Activated CD4-positive, alpha-beta T cell treated with anti-CD3 and anti-CD28 coated beads, Interleukin-2, amount 10 ng/mL, durations not matched to agents 7 days and 5 days (primary cell): ENCODE measurements around the gene ZKSCAN5. TPM values are rescaled to one million over a fixed set of nuclear protein-coding genes. Genes with fewer than 3 reads are reported as not detected.
A peak's percentile ranks its signal among the peaks of the same experiment; 100 is the strongest.
"Not testable (repeated sequence)": the region's sequence is repeated elsewhere in the genome, so short reads cannot be mapped to it uniquely, and the experiment has no call there.

Experiments
- CTCF ChIA-PET: fragments of 350-600 bp; sonication (Branson Sonifier 250); formaldehyde crosslinking; loops from one replicate; lab custom pipeline; 2021; ENCODE audit warnings: antibody characterized with exemption; lab: Charles Lee
- POLR2A ChIA-PET: fragments of 350-600 bp; sonication (Branson Sonifier 250); formaldehyde crosslinking; loops from one replicate; lab custom pipeline; 2021; ENCODE audit warnings: antibody characterized with exemption; lab: Charles Lee
- DNase-seq: peaks from one replicate; pipeline ENCODE4 v3.0.0-alpha.2; 2020
- H3K27ac Mint-ChIP-seq: one replicate; pipeline ENCODE4 v1.8.0; 2021; ENCODE audit warnings: mild to moderate bottlenecking, moderate library complexity, mixed read lengths
- H3K27me3 Mint-ChIP-seq: one replicate; pipeline ENCODE4 v1.8.0; 2021; ENCODE audit warnings: mixed read lengths
- H3K36me3 Mint-ChIP-seq: one replicate; pipeline ENCODE4 v1.8.0; 2021; ENCODE audit warnings: low read depth, mixed read lengths
- H3K4me1 Mint-ChIP-seq: one replicate; pipeline ENCODE4 v1.8.0; 2021; ENCODE audit warnings: mixed read lengths
- H3K4me3 Mint-ChIP-seq: one replicate; pipeline ENCODE4 v1.8.0; 2021; ENCODE audit warnings: mild to moderate bottlenecking, moderate library complexity, mixed read lengths
- H3K9me3 Mint-ChIP-seq: one replicate; pipeline ENCODE4 v1.8.0; 2021; ENCODE audit warnings: mixed read lengths
- total RNA-seq, 2 experiments: library from RNA; stranded (reverse); gene quantifications; one replicate each; pipeline ENCODE4 v1.2.3, GENCODE V29; 2021

Gene ZKSCAN5
- total RNA-seq, 2 experiments from 2014 or later: 14.1 to 15.2 TPM

DNA sequence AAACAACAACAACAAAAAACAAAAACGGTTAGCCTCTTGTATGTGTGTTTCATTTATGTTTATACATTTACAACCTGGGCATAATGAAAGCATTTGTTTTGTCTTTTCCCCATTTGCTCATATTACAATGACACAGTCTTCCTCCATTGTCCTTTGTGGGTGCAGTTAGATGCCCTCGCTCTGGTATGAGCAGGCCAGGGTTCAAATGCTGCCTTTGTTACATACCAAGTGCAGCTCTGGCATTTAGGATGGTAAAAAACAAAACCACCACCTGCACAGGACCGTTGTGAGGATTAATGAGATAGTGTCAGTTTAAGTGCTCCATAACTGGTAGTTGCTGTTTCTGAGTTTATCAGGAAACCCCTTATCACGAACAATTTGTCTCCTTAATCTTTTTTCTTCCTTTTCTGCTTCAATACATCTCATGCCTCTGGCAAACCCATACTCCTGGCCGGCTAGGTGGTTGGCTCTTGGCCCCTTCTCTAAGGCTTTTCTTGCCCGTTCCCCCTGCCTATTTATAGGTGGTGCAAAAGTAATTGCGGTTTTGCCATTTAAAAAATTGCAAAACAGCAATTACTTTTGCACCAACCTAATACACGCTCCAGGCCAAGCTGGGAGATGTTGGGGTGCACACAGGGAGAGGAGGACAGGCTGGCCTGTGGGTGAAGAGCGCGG, 75.0 kb downstream of the ZKSCAN5 start:
- Mint-ChIP-seq H3K4me3 (peak overlapping the region; percentile 73), H3K9me3 (no peaks in the 10 kb centered on the region), H3K27ac (no peak overlapping the region), H3K27me3 (no peaks in the 10 kb centered on the region), H3K4me1 (peaks cover 20% of the 10 kb centered on the region), H3K36me3 (peaks cover 3% of the 10 kb centered on the region)
- POLR2A ChIA-PET: no interaction called here
- CTCF ChIA-PET: interaction anchor here (0.7 kb wide), 1 partner anchor 406 kb away, joined by 4 read pairs; no protein-coding TSS in a partner anchor
- no peak for DNase-seq

DNA sequence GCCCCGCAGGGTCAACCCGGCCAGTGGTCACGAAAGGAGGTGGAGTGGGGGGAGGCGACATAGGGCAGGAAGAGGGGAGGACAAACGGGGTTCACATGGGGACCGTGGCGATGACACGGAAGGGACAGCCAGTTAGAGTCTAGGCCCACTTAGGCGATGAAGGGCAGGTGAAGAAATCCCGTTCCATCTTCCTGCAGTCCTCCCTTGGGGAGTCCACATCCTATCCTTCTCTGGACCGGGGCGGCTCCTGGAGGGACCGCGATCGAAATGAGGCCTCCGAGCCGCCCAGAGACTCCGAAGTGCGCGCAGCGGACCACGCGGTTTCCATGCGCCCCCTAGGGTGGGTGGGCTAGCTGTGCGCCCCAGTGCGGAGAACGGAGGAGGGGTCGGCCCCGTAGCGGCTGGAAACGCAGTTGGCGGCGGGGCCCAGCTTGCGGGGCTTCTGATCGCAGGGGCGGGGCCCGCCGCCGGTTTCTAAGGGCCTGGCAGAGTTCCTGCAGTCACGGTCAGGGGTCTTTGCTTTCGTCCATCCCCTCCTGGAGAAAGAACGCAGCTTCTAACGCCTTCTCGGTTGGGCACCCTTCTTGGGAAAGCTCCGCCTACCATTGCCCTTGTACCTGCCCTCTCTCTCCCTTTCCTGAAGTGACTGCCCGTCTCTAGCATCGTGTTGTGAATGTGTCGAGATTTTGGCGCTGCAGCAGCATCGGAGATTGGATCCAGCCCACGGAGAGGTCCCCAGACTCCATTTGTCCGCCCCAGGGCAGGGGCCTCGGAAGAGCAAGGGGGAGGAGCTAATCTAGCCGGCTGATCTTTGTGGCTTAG, 75.7 kb downstream of the ZKSCAN5 start:
- ChIA-PET POLR2A (no interaction called here), CTCF (interaction anchor here (0.7 to 1.3 kb wide), 3 partner anchors 8 to 406 kb away, joined by 3 to 7 read pairs (median 4); no protein-coding TSS in a partner anchor)
- Mint-ChIP-seq H3K9me3 (no peaks in the 10 kb centered on the region), H3K4me1 (peaks cover 20% of the 10 kb centered on the region), H3K36me3 (no peaks in the 10 kb centered on the region), H3K27me3 (no peaks in the 10 kb centered on the region), H3K27ac (no peak overlapping the region), H3K4me3 (peak overlapping the region; percentile 73)
- peak; percentile 33 for DNase-seq

DNA sequence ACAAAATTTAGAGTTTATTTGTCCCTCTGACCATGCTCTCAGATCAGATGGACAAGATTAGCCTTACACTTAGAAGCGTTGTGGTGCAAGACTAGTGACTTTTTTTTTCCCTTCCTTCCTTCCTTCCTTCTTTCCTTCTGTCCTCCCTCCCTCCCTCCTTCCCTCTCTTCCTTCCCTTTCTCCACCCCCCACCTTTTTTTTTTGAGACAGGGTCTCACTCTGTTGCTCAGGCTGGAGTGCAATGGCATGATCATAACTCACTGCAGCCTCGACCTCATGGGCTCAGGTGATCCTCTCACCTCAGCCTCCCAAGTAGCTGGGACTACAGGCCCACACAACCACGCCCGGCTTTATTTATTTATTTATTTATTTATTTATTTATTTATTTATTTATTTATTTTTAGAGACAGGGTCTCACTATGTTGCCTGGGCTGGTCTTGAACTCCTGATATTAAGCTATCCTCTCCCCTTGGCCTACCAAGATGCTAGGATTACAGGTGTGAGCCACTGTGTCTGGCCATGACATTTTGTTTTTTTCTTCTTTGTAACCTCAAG, 76.4 kb downstream of the ZKSCAN5 start:
- peak overlapping the region; percentile 73 for H3K4me3 Mint-ChIP-seq
- H3K36me3 Mint-ChIP-seq, H3K27me3 Mint-ChIP-seq, DNase-seq, H3K9me3 Mint-ChIP-seq, POLR2A ChIA-PET: not testable (repeated sequence)
- CTCF ChIA-PET: interaction anchor here (1.0 to 1.3 kb wide), 2 partner anchors 9 to 22 kb away, joined by 3 to 7 read pairs; no protein-coding TSS in a partner anchor
- peaks cover 20% of the 10 kb centered on the region for H3K4me1 Mint-ChIP-seq
- peak overlapping the region; percentile 46 for H3K27ac Mint-ChIP-seq

Other genes with a start within 250 kb of the ZKSCAN5 start
- not detected for gene MYH16, start 231.8 kb upstream of the ZKSCAN5 start, total RNA-seq
- gene ARPC1A, start 178.8 kb upstream of the ZKSCAN5 start, total RNA-seq: 10 to 100 TPM; 51.9 to 56.8 TPM
- gene ARPC1B, start 129.9 kb upstream of the ZKSCAN5 start, total RNA-seq: 100 to 1,000 TPM; 361 to 399 TPM
- gene PDAP1, start 96.1 kb upstream of the ZKSCAN5 start, total RNA-seq: 10 to 100 TPM; 81.4 to 81.9 TPM
- 100 to 1,000 TPM in 1 of 2 experiments, 10 to 100 TPM in 1; 94.2 to 115 TPM for gene BUD31, start 95.7 kb upstream of the ZKSCAN5 start, total RNA-seq
- gene PTCD1, start 65.9 kb upstream of the ZKSCAN5 start, total RNA-seq: 1 to 10 TPM; 5.7 to 8.6 TPM
- gene CPSF4, start 65.7 kb upstream of the ZKSCAN5 start, total RNA-seq: 10 to 100 TPM; 58.5 to 61.9 TPM
- 100 to 1,000 TPM; 369 to 370 TPM for gene ATP5MF, start 38.5 kb upstream of the ZKSCAN5 start, total RNA-seq
- gene ZNF789, start 31.8 kb upstream of the ZKSCAN5 start, total RNA-seq: 10 to 100 TPM; 28.1 to 28.2 TPM
- 10 to 100 TPM; 52.1 to 53.1 TPM for gene ZNF394, start 4.4 kb upstream of the ZKSCAN5 start, total RNA-seq
- 1 to 10 TPM; 4.9 to 5.4 TPM for gene FAM200A, start 47.5 kb downstream of the ZKSCAN5 start, total RNA-seq
- 10 to 100 TPM; 92.0 to 92.7 TPM for gene ZNF655, start 54.0 kb downstream of the ZKSCAN5 start, total RNA-seq
- 1 to 10 TPM; 1.2 to 1.3 TPM for gene TMEM225B, start 93.6 kb downstream of the ZKSCAN5 start, total RNA-seq
- 10 to 100 TPM; 28.5 to 31.1 TPM for gene ZSCAN25, start 112.3 kb downstream of the ZKSCAN5 start, total RNA-seq
- gene CYP3A5, start 175.3 kb downstream of the ZKSCAN5 start, total RNA-seq: not detected
- not detected for gene CYP3A7, start 230.5 kb downstream of the ZKSCAN5 start, total RNA-seq